Uterus (tissue), 4 donors: ENCODE data around the gene ERI2. TPM values are rescaled to one million over a fixed set of nuclear protein-coding genes. Genes with fewer than 3 reads are reported as not detected.
"Not testable (repeated sequence)": the region's sequence is repeated elsewhere in the genome, so short reads cannot be mapped to it uniquely, and the experiment has no call there.

Source experiments
- DNase-seq, 2 donors: peaks; one replicate each; pipeline ENCODE4 v3.0.0-alpha.2; 2019 to 2020
- H3K27ac ChIP-seq, 2 donors: fragments of 200-600 bp; sonication (generic); 1 replicate in 1 of 2; 2 replicates in 1 of 2; pipeline ENCODE4 v1.5.1; 2016 to 2018
- H3K27me3 ChIP-seq, 2 donors: fragments of 200-600 bp; sonication (generic); one replicate each; pipeline ENCODE4 v1.5.1; 2018 to 2019; ENCODE audit warnings: control low read depth in 1 of 2
- H3K36me3 ChIP-seq, 2 donors: fragments of 200-600 bp; sonication (generic); one replicate each; pipeline ENCODE4 v1.5.1; 2019; ENCODE audit warnings: control low read depth in 1 of 2
- H3K4me1 ChIP-seq, 2 donors: fragments of 200-600 bp; sonication (generic); one replicate each; pipeline ENCODE4 v1.5.1; 2018 to 2019; ENCODE audit warnings: control low read depth in 1 of 2
- H3K4me3 ChIP-seq, 2 donors: fragments of 200-600 bp; sonication (generic); 1 replicate in 1 of 2; 2 replicates in 1 of 2; pipeline ENCODE4 v1.5.1; 2018 to 2019; ENCODE audit warnings: mild to moderate bottlenecking in 1 of 2
- H3K9me3 ChIP-seq, 2 donors: fragments of 200-600 bp; sonication (generic); one replicate each; pipeline ENCODE4 v1.5.1; 2019; ENCODE audit warnings: control low read depth in 1 of 2
- POLR2A ChIP-seq, 2 donors: fragments of 450-650 bp; IDR thresholded peaks; one replicate each; pipeline ENCODE4 v1.6.1; 2016; ENCODE audit warnings: antibody characterized with exemption in 2 of 2, mild to moderate bottlenecking in 1 of 2, moderate library complexity in 1 of 2
- intact Hi-C: fragments of 100-400 bp; cut with DNase I; formaldehyde crosslinking; loops from one replicate; pipeline ENCODE4 v1.15.1; 2023; ENCODE audit warnings: low total_unique reads
- total RNA-seq, 4 donors: library from RNA; depleted of rRNA in 3 of 4; stranded (reverse); fragments of >200 nt in 3 of 4; gene quantifications; one replicate each; pipeline versions ENCODE4 v1.1.0 to v1.2.4, GENCODE V29; 2014 to 2023
- TF ChIP-seq, protein P1 (sequence below), 4 experiments: fragments of 200-600 bp in 2 of 4; fragments of 450-650 bp in 2 of 4; sonication (generic) in 2 of 4; IDR thresholded peaks; one replicate each; pipeline ENCODE4 v1.5.1; 2016 to 2019; ENCODE audit warnings: antibody characterized with exemption in 4 of 4, mild to moderate bottlenecking in 2 of 4, moderate library complexity in 1 of 4
- donor health status: DM: yes; HTN: yes; CAD: no.

ERI2 gene
- total RNA-seq, 4 donors from 2014 or later: 0.88 to 37.3 (median 5.0) TPM

DNA sequence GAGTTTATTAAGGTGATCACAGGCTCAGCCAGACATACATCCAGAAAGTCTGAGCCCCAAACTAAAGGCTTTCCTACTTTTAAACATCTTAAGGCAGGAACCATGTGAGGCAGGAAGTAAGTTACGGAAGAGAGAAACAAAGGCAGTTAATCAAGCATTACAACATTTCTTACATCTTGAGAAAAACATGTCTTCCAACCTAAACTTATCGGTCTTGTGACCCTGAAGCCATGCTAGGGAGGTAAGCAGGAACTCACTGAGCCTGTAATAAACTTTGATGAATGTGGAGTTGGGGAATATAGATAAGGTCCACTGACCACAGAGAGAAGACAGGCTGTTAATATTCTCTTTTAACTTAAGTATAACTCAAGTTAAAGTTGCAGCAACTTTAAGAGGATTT, 45.9 kb downstream of the ERI2 start:
- intact Hi-C loops: no loop called here
- Histone ChIP-seq H3K27ac (no peak overlapping the region), H3K4me1 (no peaks in the 10 kb centered on the region), H3K27me3 (no peaks in the 10 kb centered on the region), H3K36me3 (no peaks in the 10 kb centered on the region), H3K4me3 (no peak overlapping the region), H3K9me3 (no peaks in the 10 kb centered on the region)
- no peak for TF ChIP-seq POLR2A (IDR thresholded peaks at IDR 0.05)
- TF ChIP-seq, protein P1, sequence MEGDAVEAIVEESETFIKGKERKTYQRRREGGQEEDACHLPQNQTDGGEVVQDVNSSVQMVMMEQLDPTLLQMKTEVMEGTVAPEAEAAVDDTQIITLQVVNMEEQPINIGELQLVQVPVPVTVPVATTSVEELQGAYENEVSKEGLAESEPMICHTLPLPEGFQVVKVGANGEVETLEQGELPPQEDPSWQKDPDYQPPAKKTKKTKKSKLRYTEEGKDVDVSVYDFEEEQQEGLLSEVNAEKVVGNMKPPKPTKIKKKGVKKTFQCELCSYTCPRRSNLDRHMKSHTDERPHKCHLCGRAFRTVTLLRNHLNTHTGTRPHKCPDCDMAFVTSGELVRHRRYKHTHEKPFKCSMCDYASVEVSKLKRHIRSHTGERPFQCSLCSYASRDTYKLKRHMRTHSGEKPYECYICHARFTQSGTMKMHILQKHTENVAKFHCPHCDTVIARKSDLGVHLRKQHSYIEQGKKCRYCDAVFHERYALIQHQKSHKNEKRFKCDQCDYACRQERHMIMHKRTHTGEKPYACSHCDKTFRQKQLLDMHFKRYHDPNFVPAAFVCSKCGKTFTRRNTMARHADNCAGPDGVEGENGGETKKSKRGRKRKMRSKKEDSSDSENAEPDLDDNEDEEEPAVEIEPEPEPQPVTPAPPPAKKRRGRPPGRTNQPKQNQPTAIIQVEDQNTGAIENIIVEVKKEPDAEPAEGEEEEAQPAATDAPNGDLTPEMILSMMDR (IDR thresholded peaks at IDR 0.05): no peak
- no peak for DNase-seq

DNA sequence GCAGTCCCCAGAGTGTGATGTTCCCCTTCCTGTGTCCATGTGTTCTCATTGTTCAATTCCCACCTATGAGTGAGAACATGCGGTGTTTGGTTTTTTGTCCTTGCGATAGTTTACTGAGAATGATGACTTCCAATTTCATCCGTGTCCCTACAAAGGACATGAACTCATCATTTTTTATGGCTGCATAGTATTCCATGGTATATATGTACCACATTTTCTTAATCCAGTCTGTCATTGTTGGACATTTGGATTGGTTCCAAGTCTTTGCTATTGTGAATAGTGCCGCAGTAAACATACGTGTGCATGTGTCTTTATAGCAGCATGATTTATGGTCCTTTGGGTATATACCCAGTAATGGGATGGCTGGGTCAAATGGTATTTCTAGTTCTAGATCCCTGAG, 50.5 kb downstream of the ERI2 start:
- H3K4me1 ChIP-seq, H3K36me3 ChIP-seq, H3K4me3 ChIP-seq, H3K27me3 ChIP-seq, H3K27ac ChIP-seq, DNase-seq, H3K9me3 ChIP-seq, intact Hi-C loops: not testable (repeated sequence)

DNA sequence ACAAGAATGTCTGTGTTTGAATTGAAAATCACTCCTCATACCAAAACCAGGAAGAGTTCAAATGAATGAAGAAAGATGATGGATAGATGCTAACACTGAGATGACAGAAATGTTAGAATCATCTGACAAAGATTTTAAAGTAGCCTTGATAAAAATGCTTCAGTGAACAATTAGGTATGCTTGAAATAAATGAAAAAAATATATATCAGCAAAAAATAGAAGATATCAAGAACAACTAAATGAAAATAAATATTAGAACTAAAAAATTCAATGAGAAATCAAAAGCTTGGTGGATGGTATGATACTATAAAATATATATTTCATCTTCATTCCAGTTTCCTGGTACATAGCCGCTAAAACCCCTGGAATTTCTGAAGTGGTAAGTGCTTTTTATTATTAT, 51.0 kb downstream of the ERI2 start:
- DNase-seq: no peak
- intact Hi-C loops: no loop called here

DNA sequence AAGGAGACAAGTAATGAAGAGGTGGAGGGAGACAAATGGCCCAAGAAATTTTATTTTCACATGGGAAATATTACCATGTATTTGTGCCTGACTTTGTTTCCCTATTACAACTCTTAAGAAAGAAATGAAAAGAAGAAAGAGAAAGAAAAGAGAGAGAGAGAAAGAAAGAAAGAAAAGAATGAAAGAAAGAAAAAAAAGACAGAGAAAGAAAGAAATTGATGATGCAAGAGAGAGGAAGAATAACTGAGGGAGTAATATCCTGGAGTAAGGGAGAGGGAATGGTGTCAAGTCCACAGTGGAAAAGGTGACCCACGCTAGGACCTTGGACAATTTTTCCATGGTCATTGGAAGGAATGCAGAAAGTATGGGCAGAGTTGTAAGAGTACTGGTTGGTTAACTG, 52.5 kb downstream of the ERI2 start:
- intact Hi-C loops: no loop called here
- no peaks in the 10 kb centered on the region for H3K36me3 ChIP-seq
- no peak for DNase-seq
- H3K4me1 ChIP-seq: no peaks in the 10 kb centered on the region
- H3K4me3 ChIP-seq: no peak overlapping the region
- TF ChIP-seq POLR2A (IDR thresholded peaks at IDR 0.05): no peak
- TF ChIP-seq, protein P1 (IDR thresholded peaks at IDR 0.05): no peak
- H3K9me3 ChIP-seq: no peaks in the 10 kb centered on the region
- no peaks in the 10 kb centered on the region for H3K27me3 ChIP-seq
- H3K27ac ChIP-seq: no peak overlapping the region

More for the DNA sequence above, 51.0 kb downstream of the ERI2 start:
- no peaks in the 10 kb centered on the region for H3K9me3 ChIP-seq
- TF ChIP-seq POLR2A (IDR thresholded peaks at IDR 0.05): no peak
- TF ChIP-seq, protein P1 (IDR thresholded peaks at IDR 0.05): no peak
- no peak overlapping the region for H3K27ac ChIP-seq
- H3K4me1 ChIP-seq: no peaks in the 10 kb centered on the region
- no peak overlapping the region for H3K4me3 ChIP-seq
- H3K27me3 ChIP-seq: no peaks in the 10 kb centered on the region
- H3K36me3 ChIP-seq: no peaks in the 10 kb centered on the region

DNA sequence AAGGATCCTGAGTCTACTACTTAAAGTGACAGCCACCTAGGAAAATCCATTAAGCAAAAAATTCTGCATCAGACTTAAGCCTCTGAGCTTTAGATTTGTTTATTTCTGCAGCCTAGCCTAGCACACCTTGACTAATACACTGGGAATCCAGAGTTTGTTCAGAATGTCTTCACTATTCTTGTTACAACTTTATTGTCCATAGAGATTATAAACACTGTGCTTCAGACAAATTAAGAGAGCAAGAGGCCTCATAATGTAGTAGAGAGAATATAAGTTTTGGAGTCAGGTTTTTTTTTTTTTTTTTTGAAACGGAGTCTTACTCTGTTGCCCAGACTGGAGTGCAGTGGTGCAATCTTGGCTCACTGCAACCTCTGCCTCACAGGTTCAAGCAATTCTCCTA, 55.7 kb downstream of the ERI2 start:
- Histone ChIP-seq H3K27ac (no peak overlapping the region), H3K36me3 (no peaks in the 10 kb centered on the region), H3K4me1 (no peaks in the 10 kb centered on the region), H3K27me3 (no peaks in the 10 kb centered on the region), H3K4me3 (no peak overlapping the region), H3K9me3 (no peaks in the 10 kb centered on the region)
- no peak for DNase-seq
- TF ChIP-seq POLR2A (IDR thresholded peaks at IDR 0.05): no peak
- TF ChIP-seq, protein P1 (IDR thresholded peaks at IDR 0.05): no peak
- intact Hi-C loops: no loop called here

DNA sequence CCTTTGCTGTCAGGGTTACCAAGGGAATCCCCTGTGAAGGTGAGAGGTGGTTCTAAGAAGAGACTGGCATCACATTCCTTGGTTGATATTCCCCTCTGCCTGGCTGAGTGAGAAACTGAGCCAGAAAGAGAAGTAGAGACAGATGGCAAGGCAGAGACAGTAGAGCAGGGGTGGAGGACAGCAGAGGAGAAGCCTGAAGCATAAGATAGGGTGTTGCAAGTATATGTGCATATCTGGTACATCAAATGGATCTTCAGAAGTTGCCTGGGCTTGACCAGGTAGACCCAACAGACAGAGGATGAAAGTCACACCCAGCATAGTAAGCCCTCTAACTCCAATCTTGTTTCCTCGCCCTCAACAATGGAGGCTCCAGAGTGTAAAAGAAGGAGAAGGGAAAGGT, 56.8 kb downstream of the ERI2 start:
- no peaks in the 10 kb centered on the region for H3K27me3 ChIP-seq
- H3K4me1 ChIP-seq: no peaks in the 10 kb centered on the region
- TF ChIP-seq, protein P1 (IDR thresholded peaks at IDR 0.05): no peak
- TF ChIP-seq POLR2A (IDR thresholded peaks at IDR 0.05): no peak
- H3K9me3 ChIP-seq: no peaks in the 10 kb centered on the region
- no peaks in the 10 kb centered on the region for H3K36me3 ChIP-seq
- intact Hi-C loops: no loop called here
- no peak overlapping the region for H3K27ac ChIP-seq
- no peak for DNase-seq
- H3K4me3 ChIP-seq: no peak overlapping the region
